ENCODE measurements around the gene CUX1. TPM values are rescaled to one million over a fixed set of nuclear protein-coding genes. Genes with fewer than 3 reads are reported as not detected.

CUX1 gene
- polyA plus RNA-seq, 1 experiment = 29.7 TPM

- Histone ChIP-seq H3K27ac (ENCODE audit: low read depth, low read length) (no peak overlapping the region), H3K9me3 (ENCODE audit: control insufficient read depth, insufficient read depth, low read length) (no peaks in the 10 kb centered on the region), H3K27me3 (ENCODE audit: control insufficient read depth, insufficient read depth, low read length) (no peaks in the 10 kb centered on the region), H3K4me3 (ENCODE audit: low read depth, low read length) (no peak overlapping the region)
- ChIA-PET POLR2A (no interaction called here), CTCF (no interaction called here)
- no peak for TF ChIP-seq CTCF (IDR thresholded peaks at IDR 0.05; ENCODE audit: low read depth, low read length)
- no peak for DNase-seq (ENCODE audit: low read depth, low spot score)
Measured at GRCh38 chr7:102266541-102266940, 449.1 kb downstream of the CUX1 start.

- no peaks in the 10 kb centered on the region for H3K27me3 ChIP-seq (ENCODE audit: control insufficient read depth, insufficient read depth, low read length)
- ChIA-PET POLR2A (no interaction called here), CTCF (no interaction called here)
- no peak for DNase-seq (ENCODE audit: low read depth, low spot score)
- no peak overlapping the region for H3K4me3 ChIP-seq (ENCODE audit: low read depth, low read length)
- no peaks in the 10 kb centered on the region for H3K9me3 ChIP-seq (ENCODE audit: control insufficient read depth, insufficient read depth, low read length)
- H3K27ac ChIP-seq (ENCODE audit: low read depth, low read length) = no peak overlapping the region
- no peak for TF ChIP-seq CTCF (IDR thresholded peaks at IDR 0.05; ENCODE audit: low read depth, low read length)
Measured at GRCh38 chr7:102268635-102269034, 451.2 kb downstream of the CUX1 start.

- Histone ChIP-seq H3K27ac (ENCODE audit: low read depth, low read length) (no peak overlapping the region), H3K9me3 (ENCODE audit: control insufficient read depth, insufficient read depth, low read length) (no peaks in the 10 kb centered on the region), H3K4me3 (ENCODE audit: low read depth, low read length) (no peak overlapping the region), H3K27me3 (ENCODE audit: control insufficient read depth, insufficient read depth, low read length) (no peaks in the 10 kb centered on the region)
- ChIA-PET POLR2A (no interaction called here), CTCF (interaction anchor here (0.8 to 4.3 kb wide), 3 partner anchors 668 to 728 kb away, joined by 3 to 41 read pairs (median 5); no protein-coding TSS in a partner anchor)
- TF ChIP-seq CTCF (IDR thresholded peaks at IDR 0.05; ENCODE audit: low read depth, low read length) = no peak
- no peak for DNase-seq (ENCODE audit: low read depth, low spot score)
Measured at GRCh38 chr7:102270178-102270887, 452.9 kb downstream of the CUX1 start.

- Histone ChIP-seq H3K9me3 (ENCODE audit: control insufficient read depth, insufficient read depth, low read length) (no peaks in the 10 kb centered on the region), H3K27ac (ENCODE audit: low read depth, low read length) (no peak overlapping the region), H3K27me3 (ENCODE audit: control insufficient read depth, insufficient read depth, low read length) (no peaks in the 10 kb centered on the region), H3K4me3 (ENCODE audit: low read depth, low read length) (no peak overlapping the region)
- no peak for TF ChIP-seq CTCF (IDR thresholded peaks at IDR 0.05; ENCODE audit: low read depth, low read length)
- POLR2A ChIA-PET = no interaction called here
- DNase-seq (ENCODE audit: low read depth, low spot score) = no peak
- CTCF ChIA-PET = interaction anchor here (0.5 to 4.3 kb wide), 5 partner anchors 10 to 728 kb away, joined by 3 to 41 read pairs (median 5); no protein-coding TSS in a partner anchor
Measured at GRCh38 chr7:102271158-102271798, 453.9 kb downstream of the CUX1 start.

Measured in AG04450 (cell line).